Measurements from ENCODE around the gene HRH4. TPM values are rescaled to one million over a fixed set of nuclear protein-coding genes. Genes with fewer than 3 reads are reported as not detected.

Gene HRH4
- polyA plus RNA-seq (ENCODE audit: insufficient read length in 12 of 12), result under 1 TPM in 5 of 12 donors, not detected in 7; 0.09 to 0.18 (median 0.13) TPM
- long read RNA-seq, donor 1, result 0 reads
- long read RNA-seq, donor 2, result 0 reads
- long read RNA-seq, donor 3, result 0 reads
- long read RNA-seq, donor 4, result 0 reads
- long read RNA-seq, donor 5, result 0 reads
- long read RNA-seq, donor 6, result 0 reads
- long read RNA-seq, donor 7, result 0 reads
- long read RNA-seq, donor 8, result 0 reads
- long read RNA-seq, donor 9, result 0 reads
- long read RNA-seq, donor 10, result 0 reads
- long read RNA-seq, donor 11, result 0 reads

GRCh38 chr18:24460388-24460787 lies at the start of gene HRH4:
Gene HRH4, plus strand, starts transcription at chr18:24460637. Its CDS starts 92 bp downstream, at chr18:24460729.
- no peak for DNase-seq

GRCh38 chr18:24413148-24413547 lies 47.3 kb upstream of the HRH4 start:
- DNase-seq, result no peak

GRCh38 chr18:24414349-24415003 lies 46.0 kb upstream of the HRH4 start:
- no peak for DNase-seq

- DNase-seq, result no peak
Observed at GRCh38 chr18:24417480-24417879, 43.0 kb upstream of the HRH4 start.

GRCh38 chr18:24420551-24420950 lies 39.9 kb upstream of the HRH4 start:
- no peak for DNase-seq

- DNase-seq, result no peak
Observed at GRCh38 chr18:24421831-24422230, 38.6 kb upstream of the HRH4 start.

- DNase-seq, result no peak
Observed at GRCh38 chr18:24426073-24426397, 34.4 kb upstream of the HRH4 start.

- peak; percentile 76 for DNase-seq
Observed at GRCh38 chr18:24426398-24427294, 33.8 kb upstream of the HRH4 start, which contains the start of gene IMPACT. Gene IMPACT, plus strand, starts transcription at chr18:24426670. Its CDS starts 87 bp downstream, at chr18:24426757.

- DNase-seq, result no peak
Observed at GRCh38 chr18:24427484-24427883, 33.0 kb upstream of the HRH4 start.

- DNase-seq, result no peak
Observed at GRCh38 chr18:24428709-24429108, 31.7 kb upstream of the HRH4 start.

- DNase-seq, result no peak
Observed at GRCh38 chr18:24429188-24429587, 31.2 kb upstream of the HRH4 start.

GRCh38 chr18:24432618-24433017 lies 27.8 kb upstream of the HRH4 start:
- no peak for DNase-seq

GRCh38 chr18:24436939-24437338 lies 23.5 kb upstream of the HRH4 start:
- DNase-seq, result no peak

GRCh38 chr18:24443870-24444269 lies 16.6 kb upstream of the HRH4 start:
- DNase-seq, result no peak

GRCh38 chr18:24446453-24446852 lies 14.0 kb upstream of the HRH4 start:
- no peak for DNase-seq

- no peak for DNase-seq
Observed at GRCh38 chr18:24446953-24447538, 13.4 kb upstream of the HRH4 start.

- no peak for DNase-seq
Observed at GRCh38 chr18:24447961-24448360, 12.5 kb upstream of the HRH4 start.

- DNase-seq, result no peak
Observed at GRCh38 chr18:24456549-24456948, 3.9 kb upstream of the HRH4 start.

- DNase-seq, result no peak
Observed at GRCh38 chr18:24459772-24460171, 665 bp upstream of the HRH4 start.

- DNase-seq, result no peak
Observed at GRCh38 chr18:24461996-24462395, 1.6 kb downstream of the HRH4 start.

GRCh38 chr18:24462838-24463775 lies 2.7 kb downstream of the HRH4 start:
- no peak for DNase-seq
